Left ventricle myocardium superior (tissue), 1 donor: Measurements from ENCODE around the gene IL20RB. TPM values are rescaled to one million over a fixed set of nuclear protein-coding genes. Genes with fewer than 3 reads are reported as not detected.

Source experiments
- ATAC-seq: fragments of 200-7000 bp; cut with Tn5 transposase; one replicate; pipeline ENCODE4 v1.9.1; 2020; ENCODE audit warnings: mild to moderate bottlenecking, moderate library complexity
- DNase-seq: peaks from one replicate; pipeline ENCODE4 v3.0.0-alpha.2; 2020
- intact Hi-C: fragments of 100-400 bp; cut with micrococcal nuclease; formaldehyde crosslinking; loops from one replicate; pipeline ENCODE4 v1.11.0; 2022
- long read RNA-seq: library from polyadenylated mRNA; unstranded; transcript quantifications from one replicate; pipeline ENCODE4 v2.0.0, GENCODE V29; 2021
- total RNA-seq: library from RNA; stranded (reverse); fragmentation: NEBNext Ultra II Directional; extraction: Animal tissue kit (Norgen Biotek cat#: 25700); gene quantifications from one replicate; pipeline ENCODE4 v1.2.1, GENCODE V29; 2021
- donor health status: DM: no; HTN: yes; CAD: no; lungs with severe emphysema.

The IL20RB gene
- 0.12 TPM for total RNA-seq
- long read RNA-seq = 0 reads

DNA sequence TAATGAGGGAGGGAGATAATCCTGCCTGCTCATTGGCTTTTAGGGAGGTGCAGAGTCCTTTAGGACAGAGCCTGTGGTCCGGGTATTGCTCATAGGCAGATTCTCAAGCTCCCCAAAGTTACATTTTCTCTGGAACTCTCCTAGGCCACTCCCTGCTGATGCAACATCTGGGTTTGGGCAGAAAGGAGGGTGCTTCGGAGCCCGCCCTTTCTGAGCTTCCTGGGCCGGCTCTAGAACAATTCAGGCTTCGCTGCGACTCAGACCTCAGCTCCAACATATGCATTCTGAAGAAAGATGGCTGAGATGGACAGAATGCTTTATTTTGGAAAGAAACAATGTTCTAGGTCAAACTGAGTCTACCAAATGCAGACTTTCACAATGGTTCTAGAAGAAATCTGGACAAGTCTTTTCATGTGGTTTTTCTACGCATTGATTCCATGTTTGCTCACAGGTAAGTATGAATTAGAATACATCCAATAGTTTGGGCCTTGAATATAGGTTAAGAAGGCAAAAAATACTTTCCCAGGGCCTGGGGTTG lies at the start of gene IL20RB:
IL20RB (plus strand) TSS at position 233 of the 538 bp plus-strand sequence; CDS start at position 364, 131 bp downstream.
- intact Hi-C loops = no loop called here
- ATAC-seq (peak; percentile 38), DNase-seq (no peak)

DNA sequence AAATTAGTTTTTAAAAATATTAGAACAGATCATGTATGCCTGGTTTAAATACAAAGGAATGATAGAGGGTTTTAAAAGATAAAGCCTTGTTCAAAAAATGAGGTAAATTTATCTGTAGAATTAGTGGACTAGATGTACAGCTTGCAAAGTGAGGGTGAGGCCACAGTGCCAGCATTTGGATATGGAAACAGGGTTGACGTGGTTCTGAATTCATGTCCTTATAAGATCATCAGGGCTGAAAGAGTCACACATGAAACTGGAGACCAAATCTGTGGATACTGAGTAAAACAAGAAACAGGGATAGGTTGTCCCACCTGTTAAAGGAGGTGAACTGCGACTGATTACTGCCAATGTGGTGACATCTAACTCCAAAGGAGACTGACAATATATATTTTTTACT lies 49.5 kb upstream of the IL20RB start:
- no peak for ATAC-seq
- no peak for DNase-seq
- intact Hi-C loops = no loop called here

DNA sequence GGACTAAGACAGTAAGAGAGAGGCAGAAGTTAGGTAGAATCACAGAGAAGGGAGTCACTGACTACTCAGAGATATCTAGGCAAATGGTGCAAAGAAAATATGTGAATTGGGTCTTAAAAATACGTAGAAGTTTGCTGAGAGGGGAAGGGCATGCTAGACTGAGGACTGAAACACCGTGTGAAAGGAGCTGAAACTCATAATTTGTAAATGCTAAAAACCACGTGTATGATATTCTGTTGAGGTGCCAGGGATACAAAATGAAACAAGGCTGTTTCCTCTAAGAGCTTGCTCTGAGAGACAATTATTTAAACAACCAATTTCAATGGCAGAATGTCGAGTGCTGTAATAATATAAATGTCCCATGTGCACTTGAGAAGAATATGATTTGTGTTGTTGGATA lies 48.6 kb upstream of the IL20RB start:
- DNase-seq = no peak
- no peak for ATAC-seq
- intact Hi-C loops = no loop called here

GRCh38 chr3:136910697-136911096 lies 47.1 kb upstream of the IL20RB start:
- intact Hi-C loops = no loop called here
- DNase-seq = no peak
- no peak for ATAC-seq

GRCh38 chr3:136913168-136913567 lies 44.6 kb upstream of the IL20RB start:
- intact Hi-C loops = no loop called here
- DNase-seq (no peak), ATAC-seq (no peak)

DNA sequence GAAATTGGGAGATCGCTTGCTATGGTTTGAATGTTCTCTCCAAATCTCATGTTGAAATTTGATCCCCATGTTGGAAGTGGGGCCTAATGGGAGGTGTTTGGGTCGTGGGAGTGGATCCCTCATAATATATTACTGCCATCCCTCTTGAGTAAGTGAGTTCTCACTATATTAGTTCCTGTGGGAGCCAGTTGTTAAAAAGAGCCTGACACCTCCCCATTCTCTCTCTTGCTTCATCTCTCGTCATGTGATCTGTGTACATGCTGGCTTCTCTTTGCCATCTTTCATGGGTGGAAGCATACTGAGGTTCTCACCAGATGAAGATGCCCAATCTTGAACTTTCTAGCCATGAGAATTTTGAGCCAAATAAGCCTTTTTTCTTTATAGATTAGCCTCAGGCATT lies 43.0 kb upstream of the IL20RB start:
- ATAC-seq = no peak
- DNase-seq = no peak
- intact Hi-C loops = no loop called here

GRCh38 chr3:136916223-136916622 lies 41.6 kb upstream of the IL20RB start:
- intact Hi-C loops = no loop called here
- ATAC-seq = no peak
- DNase-seq = no peak

DNA sequence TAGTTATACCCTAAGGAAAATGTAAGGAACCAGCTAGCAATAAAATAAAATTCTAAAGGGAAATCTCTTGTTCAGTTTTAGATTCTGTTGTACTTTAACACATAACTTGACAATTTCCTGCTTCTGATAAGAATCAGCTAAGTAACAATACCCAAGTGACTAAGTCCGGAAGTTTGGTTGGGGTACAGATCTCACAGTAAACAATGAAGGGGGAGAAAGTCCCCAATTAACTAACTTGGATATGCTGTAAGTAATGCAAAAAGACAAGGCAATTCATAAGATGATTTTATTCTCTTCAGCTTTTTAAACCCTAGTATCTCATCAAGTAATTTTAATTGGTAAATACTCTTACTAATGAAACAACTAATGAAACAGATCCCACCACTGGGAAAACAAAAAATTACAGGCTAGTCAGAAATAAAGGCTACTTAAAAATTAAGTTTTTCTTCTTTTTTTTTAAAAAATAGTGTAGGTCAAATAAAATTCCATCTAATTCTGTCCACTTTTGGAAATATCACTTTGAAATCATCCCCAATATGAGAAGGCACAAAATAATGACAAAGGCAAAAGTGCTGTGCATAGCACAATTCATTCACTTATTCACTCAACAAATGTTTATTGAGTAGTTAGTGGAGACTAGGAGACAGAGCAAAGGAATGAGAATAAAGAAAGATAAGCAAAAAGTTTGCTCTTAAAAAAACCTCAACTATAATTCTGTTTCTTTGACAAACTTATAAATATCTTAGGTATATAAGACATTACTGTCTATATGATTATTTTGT lies 37.8 kb upstream of the IL20RB start:
- ATAC-seq (peak; percentile 30), DNase-seq (no peak)
- intact Hi-C loops = no loop called here

- no peak for DNase-seq
- ATAC-seq = no peak
- intact Hi-C loops = no loop called here
Observed at GRCh38 chr3:136920904-136921611, 36.7 kb upstream of the IL20RB start.

DNA sequence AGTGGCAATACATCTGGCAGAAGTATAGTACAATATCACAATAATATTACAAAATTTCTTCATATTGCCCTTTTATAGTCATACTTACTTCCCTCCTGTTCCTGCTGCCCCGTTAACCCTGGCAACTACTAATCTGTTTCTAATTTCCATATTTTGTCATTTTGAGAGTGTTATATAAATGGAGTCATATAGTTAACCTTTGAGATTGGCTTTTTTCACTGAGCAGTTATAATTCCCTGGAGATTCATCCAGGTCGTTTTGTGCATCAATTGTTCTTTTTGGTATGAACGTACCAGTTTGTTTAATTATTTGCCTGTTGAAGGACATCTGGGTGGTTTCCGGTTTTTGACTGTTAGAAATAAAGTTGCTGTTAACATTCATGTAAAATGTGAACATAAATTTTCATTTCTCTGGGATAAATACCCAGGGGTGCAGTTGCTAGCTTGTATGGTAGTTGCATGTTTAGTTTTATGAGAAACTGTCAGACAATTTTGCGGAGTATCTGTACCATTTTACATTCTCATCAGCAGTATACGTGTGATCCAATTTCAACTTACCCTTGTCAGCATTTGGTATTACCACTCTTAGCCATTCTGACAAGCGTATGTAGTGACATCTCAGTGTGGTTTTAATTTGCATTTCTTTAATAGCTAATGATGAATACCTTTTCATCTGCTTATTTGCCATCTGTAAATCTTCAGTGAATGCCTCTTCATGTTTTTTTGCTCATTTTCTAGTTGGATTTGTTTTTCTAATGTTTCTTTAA lies 32.2 kb upstream of the IL20RB start:
- ATAC-seq = no peak
- intact Hi-C loops = no loop called here
- DNase-seq = no peak

DNA sequence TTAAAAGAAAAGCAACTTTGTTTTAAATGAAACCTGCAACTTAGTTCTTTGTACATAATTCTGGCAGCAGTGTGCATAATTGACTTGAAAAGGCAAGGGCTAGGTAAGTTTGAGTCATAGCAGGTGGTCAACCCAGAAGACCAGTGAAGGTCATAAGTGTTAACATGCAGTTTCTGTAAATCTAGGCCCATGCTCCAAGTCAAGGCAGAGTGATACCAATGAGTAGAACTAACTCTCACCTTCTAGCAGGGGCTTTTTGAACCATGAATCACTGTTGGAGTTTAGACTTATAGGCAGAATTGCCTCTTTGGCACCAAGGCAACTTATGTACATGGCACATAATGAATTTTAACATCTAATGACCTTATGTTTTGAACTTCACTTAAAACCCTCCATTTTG lies 29.5 kb upstream of the IL20RB start:
- DNase-seq (no peak), ATAC-seq (no peak)
- intact Hi-C loops = no loop called here

DNA sequence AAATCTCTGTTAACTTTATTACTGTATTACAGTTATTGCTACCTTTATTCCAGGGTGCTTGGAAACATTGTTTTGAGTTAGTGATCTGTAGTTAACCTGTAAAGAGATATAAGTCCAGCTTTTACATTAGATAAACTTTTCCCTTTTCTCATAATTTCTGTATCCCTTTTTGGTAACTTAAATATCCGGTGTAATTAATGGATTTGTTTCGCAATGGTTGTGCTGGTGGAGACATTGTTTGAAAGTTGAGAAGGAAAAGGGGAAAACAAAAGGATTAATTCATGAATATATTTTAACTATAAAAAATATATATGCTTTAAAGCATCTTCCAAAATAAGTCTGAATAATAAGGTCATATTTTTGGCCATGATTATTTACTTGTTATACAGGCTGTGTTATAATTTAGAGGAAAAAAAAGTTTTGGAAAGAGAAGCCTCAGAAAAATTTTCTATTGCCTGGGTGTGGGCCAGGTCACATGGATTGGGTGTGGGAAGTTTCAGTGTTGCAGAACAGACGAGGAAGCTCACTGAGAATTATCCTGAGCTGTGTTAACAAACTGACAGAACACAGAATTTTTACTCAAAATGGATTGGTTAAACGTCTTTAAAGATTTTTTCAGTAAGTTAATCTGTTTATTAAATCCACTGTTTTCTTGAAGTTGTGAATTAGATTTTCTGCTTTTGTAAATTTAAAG lies 27.7 kb upstream of the IL20RB start:
- ATAC-seq (peak; percentile 76), DNase-seq (peak; percentile 55)
- intact Hi-C loops = no loop called here

GRCh38 chr3:136931606-136932005 lies 26.2 kb upstream of the IL20RB start:
- intact Hi-C loops = no loop called here
- ATAC-seq (no peak), DNase-seq (no peak)

DNA sequence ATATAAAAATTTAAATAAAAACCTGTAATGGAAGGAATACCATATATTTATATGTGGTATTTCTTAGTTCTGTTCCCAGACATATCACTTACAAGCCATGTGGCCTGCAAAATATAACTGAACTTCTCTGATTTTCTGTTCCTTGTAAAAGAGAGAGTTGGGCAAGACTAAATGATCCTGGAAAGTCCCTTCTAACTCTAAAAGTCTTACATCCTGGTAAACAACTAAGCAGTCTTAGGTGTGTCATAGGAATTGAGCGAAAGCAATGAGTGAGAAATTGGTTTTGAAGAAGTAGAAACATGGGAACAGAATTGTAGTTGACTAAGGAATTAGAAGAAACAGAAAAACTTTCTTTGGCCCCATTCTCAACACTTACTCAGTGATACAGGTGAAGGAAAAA lies 25.3 kb upstream of the IL20RB start:
- ATAC-seq (no peak), DNase-seq (no peak)
- intact Hi-C loops = no loop called here

DNA sequence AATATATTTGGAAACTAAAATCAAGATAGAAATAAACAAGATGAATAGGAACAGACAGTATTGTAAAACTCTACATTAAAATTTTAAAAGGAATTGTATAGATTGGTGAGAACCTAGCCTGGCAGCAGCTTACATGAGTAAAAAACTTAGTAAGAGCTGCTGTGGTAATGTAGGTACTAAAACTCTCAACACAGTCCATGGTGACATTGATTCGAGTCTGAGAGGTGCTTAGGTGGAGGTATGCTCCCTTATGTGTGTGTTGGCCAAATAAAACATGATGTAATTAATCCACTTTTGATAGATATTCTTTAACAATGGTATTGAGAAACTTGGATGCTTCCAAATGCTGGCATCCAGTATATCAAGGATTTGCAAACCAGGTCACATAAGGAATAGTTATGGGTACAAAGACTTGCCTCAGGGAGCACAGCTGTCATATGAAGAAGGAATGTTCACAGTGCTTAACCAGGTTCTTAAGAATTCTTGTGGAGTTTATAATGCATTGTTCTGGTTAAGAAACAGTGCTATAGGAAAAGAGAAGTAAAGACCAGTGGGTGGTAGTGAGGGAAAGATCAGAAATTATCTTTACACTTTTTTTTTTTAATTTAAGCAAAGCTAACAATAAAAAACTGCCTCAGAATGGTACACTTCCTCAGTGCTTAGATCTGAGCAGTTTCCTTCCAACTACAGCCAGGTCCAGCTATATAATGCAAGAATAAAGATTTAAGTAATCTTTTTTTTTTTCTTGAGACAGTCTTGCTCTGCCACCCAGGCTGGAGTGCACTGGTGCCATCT lies 24.6 kb upstream of the IL20RB start:
- intact Hi-C loops = no loop called here
- no peak for DNase-seq
- ATAC-seq = no peak

- ATAC-seq (no peak), DNase-seq (no peak)
- intact Hi-C loops = no loop called here
Observed at GRCh38 chr3:136937175-136937574, 20.6 kb upstream of the IL20RB start.

- intact Hi-C loops = no loop called here
- no peak for DNase-seq
- no peak for ATAC-seq
Observed at GRCh38 chr3:136937851-136938250, 19.9 kb upstream of the IL20RB start.

- DNase-seq (no peak), ATAC-seq (no peak)
- intact Hi-C loops = no loop called here
Observed at GRCh38 chr3:136938334-136938733, 19.4 kb upstream of the IL20RB start.

GRCh38 chr3:136939489-136939888 lies 18.3 kb upstream of the IL20RB start:
- intact Hi-C loops = no loop called here

More at GRCh38 chr3:136939489-136939888, 18.3 kb upstream of the IL20RB start:
- ATAC-seq (no peak), DNase-seq (no peak)
